HepG2 (cell line): Measurements from ENCODE around the gene TBC1D1. TPM values are rescaled to one million over a fixed set of nuclear protein-coding genes. Genes with fewer than 3 reads are reported as not detected.

Experiments
- CAMTA2 ChIP-seq: sonication (generic); formaldehyde crosslinking; IDR thresholded peaks from 2 replicates; pipeline ENCODE4 v1.4.0; 2020; ENCODE audit warnings: mild to moderate bottlenecking, missing genetic modification reagents, borderline replicate concordance
- CHD4 ChIP-seq: fragments of 200-600 bp; sonication (generic); IDR thresholded peaks from 2 replicates; pipeline ENCODE4 v1.7.0; 2017; ENCODE audit warnings: mild to moderate bottlenecking, low read length, borderline replicate concordance
- GABPB1 ChIP-seq: IDR thresholded peaks from 2 replicates; pipeline ENCODE4 v1.6.1; 2016; ENCODE audit warnings: mild to moderate bottlenecking, missing genetic modification reagents, moderate library complexity, missing compliant biosample characterization
- GATAD1 ChIP-seq: IDR thresholded peaks from 2 replicates; pipeline ENCODE4 v1.6.1; 2016; ENCODE audit warnings: missing genetic modification reagents, missing compliant biosample characterization
- GATAD2A ChIP-seq: IDR thresholded peaks from 2 replicates; pipeline ENCODE4 v1.6.1; 2016
- HDAC2 ChIP-seq: sonication (generic); formaldehyde crosslinking; IDR thresholded peaks from 2 replicates; pipeline ENCODE4 v1.4.0; 2020; ENCODE audit warnings: missing genetic modification reagents
- JUN ChIP-seq: sonication (generic); formaldehyde crosslinking; IDR thresholded peaks from 2 replicates; pipeline ENCODE4 v1.4.0; 2020; ENCODE audit warnings: mild to moderate bottlenecking, missing genetic modification reagents
- JUND ChIP-seq: sonication (generic); formaldehyde crosslinking; IDR thresholded peaks from 2 replicates; pipeline ENCODE4 v1.8.0; 2022; ENCODE audit warnings: mild to moderate bottlenecking, missing genetic modification reagents
- KDM6A ChIP-seq: IDR thresholded peaks from 2 replicates; pipeline ENCODE4 v1.6.1; 2016; ENCODE audit warnings: low read depth
- MAF1 ChIP-seq: sonication (generic); formaldehyde crosslinking; IDR thresholded peaks from 2 replicates; pipeline ENCODE4 v1.5.0; 2020; ENCODE audit warnings: missing genetic modification reagents, borderline replicate concordance
- MEIS1 ChIP-seq: sonication (generic); formaldehyde crosslinking; IDR thresholded peaks from 2 replicates; pipeline ENCODE4 v1.9.0; 2021; ENCODE audit warnings: mild to moderate bottlenecking, missing genetic modification reagents, moderate library complexity, borderline replicate concordance
- NR2F6 ChIP-seq, 2 experiments: IDR thresholded peaks; 2 replicates each; pipeline ENCODE4 v1.6.1; 2016; ENCODE audit warnings: antibody characterized with exemption in 1 of 2, mild to moderate bottlenecking in 1 of 2
- SMAD9 ChIP-seq: sonication (generic); formaldehyde crosslinking; IDR thresholded peaks from 2 replicates; pipeline ENCODE4 v1.5.1; 2020; ENCODE audit warnings: mild to moderate bottlenecking, missing genetic modification reagents
- SP1 ChIP-seq, 2 experiments: fragments of 450-650 bp in 1 of 2; sonication (generic) in 1 of 2; formaldehyde crosslinking in 1 of 2; IDR thresholded peaks; 2 replicates each; pipeline versions ENCODE4 v1.4.0 to v1.6.1; 2016 to 2020; ENCODE audit warnings: missing genetic modification reagents in 1 of 2
- SRSF1 ChIP-seq: fragments of 200-400 bp; formaldehyde crosslinking; optimal IDR thresholded peaks from 2 replicates; pipeline ENCODE3; 2017; ENCODE audit warnings: mild to moderate bottlenecking, low read depth, low read length, moderate library complexity
- TMF1 ChIP-seq: sonication (generic); formaldehyde crosslinking; IDR thresholded peaks from 2 replicates; pipeline ENCODE4 v1.8.1; 2022; ENCODE audit warnings: low read depth, missing genetic modification reagents
- U2AF1 ChIP-seq: fragments of 200-400 bp; formaldehyde crosslinking; optimal IDR thresholded peaks from 2 replicates; pipeline ENCODE3; 2017; ENCODE audit warnings: mild to moderate bottlenecking, low read depth, low read length
- XRCC5 ChIP-seq: fragments of 200-400 bp; formaldehyde crosslinking; optimal IDR thresholded peaks from 2 replicates; pipeline ENCODE3; 2017; ENCODE audit warnings: mild to moderate bottlenecking, low read length
- ZFP1 ChIP-seq: IDR thresholded peaks from 2 replicates; pipeline ENCODE4 v1.6.1; 2016
- ZFP62 ChIP-seq: sonication (generic); formaldehyde crosslinking; IDR thresholded peaks from 2 replicates; pipeline ENCODE4 v1.4.0; 2020; ENCODE audit warnings: missing genetic modification reagents
- ZNF232 ChIP-seq: sonication (generic); formaldehyde crosslinking; IDR thresholded peaks from 2 replicates; pipeline ENCODE4 v1.4.0; 2020; ENCODE audit warnings: missing genetic modification reagents, borderline replicate concordance
- ZNF367 ChIP-seq: sonication (generic); formaldehyde crosslinking; IDR thresholded peaks from 2 replicates; pipeline ENCODE4 v1.4.0; 2020; ENCODE audit warnings: missing genetic modification reagents, borderline replicate concordance
- polyA plus RNA-seq, 8 experiments: library from polyadenylated mRNA; depleted of rRNA in 3 of 8; stranded (reverse) in 7 of 8; unstranded in 1 of 8; fragments of >200 nt; fragmentation: Illumina TruSeq in 4 of 8; extraction: Trizol in 4 of 8; gene quantifications; 2 replicates each; pipeline versions ENCODE4 v1.2.1 to v1.2.3, GENCODE V29; 2011 to 2016; ENCODE audit warnings: low read depth in 4 of 8, missing spikeins in 1 of 8, mixed read lengths in 1 of 8; ENCODE audit not compliant: insufficient read depth in 1 of 8
- total RNA-seq, 5 experiments: library from RNA; depleted of rRNA; stranded (reverse); fragments of >200 nt; fragmentation: Illumina TruSeq; extraction: Trizol; gene quantifications; 2 replicates each; pipeline ENCODE4 v1.2.3, GENCODE V29; 2016; ENCODE audit warnings: low read depth in 1 of 5
- TF ChIP-seq, protein P1 (sequence below): sonication (generic); formaldehyde crosslinking; IDR thresholded peaks from 2 replicates; pipeline ENCODE4 v1.4.0; 2020; ENCODE audit warnings: missing genetic modification reagents
- TF ChIP-seq, protein P2 (sequence below): sonication (generic); formaldehyde crosslinking; IDR thresholded peaks from 2 replicates; pipeline ENCODE4 v1.4.0; 2020; ENCODE audit warnings: mild to moderate bottlenecking, missing genetic modification reagents
- TF ChIP-seq, protein P3 (sequence below): sonication (generic); formaldehyde crosslinking; IDR thresholded peaks from 2 replicates; pipeline ENCODE4 v1.5.1; 2020; ENCODE audit warnings: mild to moderate bottlenecking, missing genetic modification reagents, borderline replicate concordance
- TF ChIP-seq, protein P4 (sequence below): sonication (generic); formaldehyde crosslinking; IDR thresholded peaks from 2 replicates; pipeline ENCODE4 v1.4.0; 2020; ENCODE audit warnings: missing genetic modification reagents

TBC1D1 gene
- total and polyA plus RNA-seq, 2 of the 13 experiments (the other 11 are each of a cell fraction or from before 2014, with no cell fraction given) = 37.3 to 62.8 TPM

DNA sequence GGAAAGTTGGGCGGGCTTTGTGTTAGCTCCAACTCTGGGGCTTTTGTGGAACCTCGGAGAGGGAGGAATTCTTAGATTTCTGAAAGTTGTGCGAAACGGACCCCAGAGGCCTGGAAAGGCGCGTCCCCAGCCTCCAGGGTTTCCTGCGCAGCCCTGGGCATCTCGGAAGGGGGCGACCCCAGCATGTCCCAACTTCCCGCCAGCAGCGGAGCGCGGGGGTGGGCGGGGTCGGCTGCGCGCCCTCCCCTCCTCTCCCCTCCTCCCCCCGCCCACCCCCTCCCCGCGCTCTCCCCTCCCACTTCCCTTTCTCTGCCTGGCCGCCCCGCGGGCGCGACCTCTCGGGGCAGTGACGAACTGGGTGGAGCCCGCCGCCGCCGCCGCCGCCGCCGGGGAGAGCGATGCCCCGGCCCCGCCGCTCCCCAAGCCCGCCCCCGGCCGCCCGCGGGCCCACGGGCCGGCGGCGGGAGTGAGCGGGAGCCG, 86.1 kb downstream of the TBC1D1 start (continued):
- TF ChIP-seq ZNF367 (CRISPR knock-in tag) = no peak
- TF ChIP-seq ZNF232 = no peak
- TF ChIP-seq CHD4 = 0 out of 2 replicates have a peak, but pooled peaks have one; percentile 1
- no peak for TF ChIP-seq XRCC5
- peak; percentile 38; the same call in 1 of the 2 replicates for TF ChIP-seq GATAD2A (CRISPR knock-in tag)
- TF ChIP-seq, protein P1, sequence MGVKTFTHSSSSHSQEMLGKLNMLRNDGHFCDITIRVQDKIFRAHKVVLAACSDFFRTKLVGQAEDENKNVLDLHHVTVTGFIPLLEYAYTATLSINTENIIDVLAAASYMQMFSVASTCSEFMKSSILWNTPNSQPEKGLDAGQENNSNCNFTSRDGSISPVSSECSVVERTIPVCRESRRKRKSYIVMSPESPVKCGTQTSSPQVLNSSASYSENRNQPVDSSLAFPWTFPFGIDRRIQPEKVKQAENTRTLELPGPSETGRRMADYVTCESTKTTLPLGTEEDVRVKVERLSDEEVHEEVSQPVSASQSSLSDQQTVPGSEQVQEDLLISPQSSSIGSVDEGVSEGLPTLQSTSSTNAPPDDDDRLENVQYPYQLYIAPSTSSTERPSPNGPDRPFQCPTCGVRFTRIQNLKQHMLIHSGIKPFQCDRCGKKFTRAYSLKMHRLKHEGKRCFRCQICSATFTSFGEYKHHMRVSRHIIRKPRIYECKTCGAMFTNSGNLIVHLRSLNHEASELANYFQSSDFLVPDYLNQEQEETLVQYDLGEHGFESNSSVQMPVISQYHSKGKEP = no peak
- no peak for TF ChIP-seq MAF1 (CRISPR knock-in tag)
- TF ChIP-seq GABPB1 = peak; percentile 53
- TF ChIP-seq U2AF1 = no peak
- TF ChIP-seq, protein P2, sequence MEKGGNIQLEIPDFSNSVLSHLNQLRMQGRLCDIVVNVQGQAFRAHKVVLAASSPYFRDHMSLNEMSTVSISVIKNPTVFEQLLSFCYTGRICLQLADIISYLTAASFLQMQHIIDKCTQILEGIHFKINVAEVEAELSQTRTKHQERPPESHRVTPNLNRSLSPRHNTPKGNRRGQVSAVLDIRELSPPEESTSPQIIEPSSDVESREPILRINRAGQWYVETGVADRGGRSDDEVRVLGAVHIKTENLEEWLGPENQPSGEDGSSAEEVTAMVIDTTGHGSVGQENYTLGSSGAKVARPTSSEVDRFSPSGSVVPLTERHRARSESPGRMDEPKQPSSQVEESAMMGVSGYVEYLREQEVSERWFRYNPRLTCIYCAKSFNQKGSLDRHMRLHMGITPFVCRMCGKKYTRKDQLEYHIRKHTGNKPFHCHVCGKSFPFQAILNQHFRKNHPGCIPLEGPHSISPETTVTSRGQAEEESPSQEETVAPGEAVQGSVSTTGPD (CRISPR knock-in tag) = no peak
- no peak for TF ChIP-seq CAMTA2 (CRISPR knock-in tag)
- TF ChIP-seq SP1 (IDR thresholded peaks at IDR 0.05) = no peak
- 0 out of 2 replicates have a peak, but pooled peaks have one; percentile 28 for TF ChIP-seq SP1 (CRISPR knock-in tag; IDR thresholded peaks at IDR 0.05)
- no peak for TF ChIP-seq SRSF1
- no peak for TF ChIP-seq GATAD1 (CRISPR knock-in tag)
- no peak for TF ChIP-seq SMAD9 (CRISPR knock-in tag)
- TF ChIP-seq, protein P3, sequence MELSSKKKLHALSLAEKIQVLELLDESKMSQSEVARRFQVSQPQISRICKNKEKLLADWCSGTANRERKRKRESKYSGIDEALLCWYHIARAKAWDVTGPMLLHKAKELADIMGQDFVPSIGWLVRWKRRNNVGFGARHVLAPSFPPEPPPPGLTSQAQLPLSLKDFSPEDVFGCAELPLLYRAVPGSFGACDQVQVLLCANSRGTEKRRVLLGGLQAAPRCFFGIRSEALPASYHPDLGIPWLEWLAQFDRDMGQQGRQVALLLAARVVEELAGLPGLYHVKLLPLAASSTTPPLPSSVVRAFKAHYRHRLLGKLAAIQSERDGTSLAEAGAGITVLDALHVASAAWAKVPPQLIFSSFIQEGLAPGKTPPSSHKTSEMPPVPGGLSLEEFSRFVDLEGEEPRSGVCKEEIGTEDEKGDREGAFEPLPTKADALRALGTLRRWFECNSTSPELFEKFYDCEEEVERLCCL (CRISPR knock-in tag) = no peak
- no peak for TF ChIP-seq TMF1 (CRISPR knock-in tag)
- TF ChIP-seq HDAC2 (CRISPR knock-in tag) = no peak
- TF ChIP-seq JUND = no peak
- no peak for TF ChIP-seq ZFP62 (CRISPR knock-in tag)
- TF ChIP-seq, protein P4, sequence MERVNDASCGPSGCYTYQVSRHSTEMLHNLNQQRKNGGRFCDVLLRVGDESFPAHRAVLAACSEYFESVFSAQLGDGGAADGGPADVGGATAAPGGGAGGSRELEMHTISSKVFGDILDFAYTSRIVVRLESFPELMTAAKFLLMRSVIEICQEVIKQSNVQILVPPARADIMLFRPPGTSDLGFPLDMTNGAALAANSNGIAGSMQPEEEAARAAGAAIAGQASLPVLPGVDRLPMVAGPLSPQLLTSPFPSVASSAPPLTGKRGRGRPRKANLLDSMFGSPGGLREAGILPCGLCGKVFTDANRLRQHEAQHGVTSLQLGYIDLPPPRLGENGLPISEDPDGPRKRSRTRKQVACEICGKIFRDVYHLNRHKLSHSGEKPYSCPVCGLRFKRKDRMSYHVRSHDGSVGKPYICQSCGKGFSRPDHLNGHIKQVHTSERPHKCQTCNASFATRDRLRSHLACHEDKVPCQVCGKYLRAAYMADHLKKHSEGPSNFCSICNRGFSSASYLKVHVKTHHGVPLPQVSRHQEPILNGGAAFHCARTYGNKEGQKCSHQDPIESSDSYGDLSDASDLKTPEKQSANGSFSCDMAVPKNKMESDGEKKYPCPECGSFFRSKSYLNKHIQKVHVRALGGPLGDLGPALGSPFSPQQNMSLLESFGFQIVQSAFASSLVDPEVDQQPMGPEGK (CRISPR knock-in tag) = peak; percentile 76
- no peak for TF ChIP-seq KDM6A (CRISPR knock-in tag)
- TF ChIP-seq ZFP1 = no peak
- no peak for TF ChIP-seq NR2F6 (IDR thresholded peaks at IDR 0.05)
- 0 out of 2 replicates have a peak, but pooled peaks have one; percentile 26 for TF ChIP-seq NR2F6 (CRISPR knock-in tag; IDR thresholded peaks at IDR 0.05)
- no peak for TF ChIP-seq MEIS1
- TF ChIP-seq JUN (CRISPR knock-in tag) = no peak
